ENCODE results near the gene LRRC7. TPM values are rescaled to one million over a fixed set of nuclear protein-coding genes. Genes with fewer than 3 reads are reported as not detected.

LRRC7 gene
- total RNA-seq, 1 experiment from 2014 or later = 0.28 TPM

DNA sequence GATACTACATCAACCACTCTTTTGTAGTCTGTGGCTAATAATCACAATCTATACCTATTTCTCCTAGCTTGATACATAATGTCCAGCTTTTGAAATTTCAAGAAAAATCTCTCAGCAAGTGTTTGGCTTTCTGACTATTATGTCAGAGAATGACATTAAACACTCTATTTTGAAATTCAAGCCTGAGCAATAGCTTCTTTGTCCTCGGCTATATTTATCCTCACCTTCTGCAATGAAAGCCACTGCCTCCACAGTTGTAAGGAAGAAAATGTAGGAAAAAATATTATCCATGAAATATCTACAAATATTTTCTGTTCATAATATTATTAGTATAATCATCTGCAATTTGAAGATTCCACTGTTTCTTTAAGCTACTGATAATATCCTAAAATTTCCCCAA, 22.1 kb downstream of the LRRC7 start:
- DNase-seq (ENCODE audit: low spot score) = no peak

DNA sequence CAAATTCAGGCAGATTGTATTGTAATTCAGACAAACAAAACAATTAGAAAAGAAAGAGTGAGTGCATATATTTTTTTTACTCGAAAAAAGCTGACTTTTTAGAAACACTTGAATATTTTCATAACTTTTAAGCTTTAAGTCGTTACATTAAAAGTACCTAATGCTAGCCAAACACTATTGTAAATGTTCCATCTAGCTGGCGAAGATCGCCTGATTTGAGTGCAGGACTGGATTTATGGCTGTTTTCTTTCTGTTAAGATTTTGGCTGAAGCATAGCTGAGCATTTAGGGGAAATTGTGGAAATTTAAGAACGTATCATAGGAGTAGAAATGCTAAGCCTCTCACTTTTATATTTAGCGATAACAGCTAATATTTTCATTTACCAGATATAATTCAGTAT, 24.6 kb downstream of the LRRC7 start:
- no peak for DNase-seq (ENCODE audit: low spot score)

DNA sequence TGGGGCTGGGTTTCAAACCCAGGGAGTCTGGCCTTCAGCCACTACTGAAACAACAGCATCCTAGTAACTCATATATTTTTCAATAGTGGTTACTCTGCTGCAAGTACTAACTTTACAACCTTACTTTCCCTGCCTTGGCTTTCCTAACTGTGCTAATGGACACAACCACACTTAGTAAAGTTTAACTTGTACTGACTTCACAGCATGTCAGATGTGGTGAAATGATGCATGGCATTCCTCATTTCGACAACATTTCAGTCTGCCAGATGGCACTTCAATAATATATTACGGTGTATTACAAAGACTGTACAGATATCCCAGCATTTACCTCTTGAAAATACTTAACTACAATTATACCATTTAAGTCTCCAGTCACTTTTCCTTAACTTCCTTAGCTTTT, 27.8 kb downstream of the LRRC7 start:
- no peak for DNase-seq (ENCODE audit: low spot score)

GRCh38 chr1:69611316-69611715, 43.6 kb downstream of the LRRC7 start:
- peak; percentile 2 for DNase-seq (ENCODE audit: low spot score)

- DNase-seq (ENCODE audit: low spot score) = no peak
These were observed 45.7 kb downstream of the LRRC7 start for GRCh38 chr1:69613414-69613813.

DNA sequence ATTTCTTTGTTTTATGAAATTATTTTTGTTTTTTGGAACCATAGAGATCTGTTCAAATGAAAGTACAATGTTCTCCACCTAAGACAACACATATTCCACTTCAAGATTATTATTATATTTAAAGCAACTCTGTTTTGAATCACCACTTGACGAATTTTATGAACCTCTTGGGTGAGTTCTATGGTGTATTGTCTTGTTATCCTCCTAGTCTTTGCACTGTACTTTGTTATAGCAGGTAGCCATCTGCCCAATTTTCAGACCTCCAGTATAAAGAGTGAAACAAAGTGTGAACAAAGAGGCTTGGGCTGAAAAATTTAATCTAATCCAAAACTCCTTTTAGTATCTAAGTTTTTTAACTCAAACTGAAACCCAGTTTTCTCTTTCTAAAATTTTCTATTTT, 71.0 kb downstream of the LRRC7 start:
- DNase-seq (ENCODE audit: low spot score) = no peak

- no peak for DNase-seq (ENCODE audit: low spot score)
These were observed 71.4 kb downstream of the LRRC7 start for GRCh38 chr1:69639159-69639558.

DNA sequence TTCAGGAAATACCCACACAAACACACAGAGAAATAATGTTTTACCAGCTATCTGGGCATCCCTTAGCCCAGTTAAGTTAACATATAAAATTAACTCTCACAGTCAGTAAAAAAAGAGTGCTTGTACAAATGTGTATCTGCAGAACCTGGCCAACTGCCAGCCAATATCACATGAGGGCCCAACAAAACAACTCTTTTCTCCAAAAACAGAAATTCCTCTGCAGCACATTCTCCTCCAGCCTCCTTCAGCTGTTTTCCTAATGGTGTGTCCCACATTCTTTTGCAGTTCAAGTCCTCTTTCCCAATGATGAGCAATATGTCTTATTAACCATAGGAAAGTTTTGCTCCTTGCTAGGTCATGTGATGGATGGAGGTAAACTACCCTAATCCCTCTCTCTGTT, 75.5 kb downstream of the LRRC7 start:
- DNase-seq (ENCODE audit: low spot score) = no peak

DNA sequence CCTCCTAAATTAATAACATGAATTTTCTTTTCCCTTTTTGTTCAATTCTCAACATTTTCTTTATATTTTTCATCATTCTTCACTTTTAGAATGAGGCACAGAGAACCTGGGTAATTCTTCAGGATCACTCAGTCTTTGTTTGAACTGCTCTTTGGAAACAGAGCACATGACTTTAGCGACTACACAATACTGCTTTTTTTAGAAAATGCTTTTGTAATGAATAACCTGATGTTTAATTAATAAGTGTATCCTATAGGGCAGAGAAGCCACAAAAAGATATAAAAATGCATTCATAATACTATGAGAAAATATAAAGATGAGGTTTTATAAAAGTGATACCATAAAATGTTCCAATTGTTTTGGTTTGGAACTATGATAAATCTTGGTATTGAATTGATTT, 77.8 kb downstream of the LRRC7 start:
- no peak for DNase-seq (ENCODE audit: low spot score)

DNA sequence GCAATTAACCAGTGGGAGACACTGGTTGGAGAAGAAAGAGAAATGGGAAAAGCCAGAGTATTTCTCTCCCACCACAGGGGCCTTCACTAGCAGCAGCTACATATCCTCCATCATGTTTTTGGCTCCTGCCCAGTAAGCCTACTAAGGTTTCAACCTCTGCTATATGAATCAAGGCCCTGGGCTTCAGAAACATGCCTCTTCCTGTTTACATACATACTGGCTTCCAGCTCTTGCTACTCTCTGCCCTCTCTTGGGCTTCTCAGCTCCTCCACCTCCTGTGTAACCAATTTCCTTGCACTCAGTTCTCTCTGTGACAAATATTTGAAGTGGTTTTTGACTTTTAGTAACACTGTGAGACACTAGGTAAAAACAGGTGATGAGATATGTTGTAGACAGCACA, 80.8 kb downstream of the LRRC7 start:
- no peak for DNase-seq (ENCODE audit: low spot score)

DNA sequence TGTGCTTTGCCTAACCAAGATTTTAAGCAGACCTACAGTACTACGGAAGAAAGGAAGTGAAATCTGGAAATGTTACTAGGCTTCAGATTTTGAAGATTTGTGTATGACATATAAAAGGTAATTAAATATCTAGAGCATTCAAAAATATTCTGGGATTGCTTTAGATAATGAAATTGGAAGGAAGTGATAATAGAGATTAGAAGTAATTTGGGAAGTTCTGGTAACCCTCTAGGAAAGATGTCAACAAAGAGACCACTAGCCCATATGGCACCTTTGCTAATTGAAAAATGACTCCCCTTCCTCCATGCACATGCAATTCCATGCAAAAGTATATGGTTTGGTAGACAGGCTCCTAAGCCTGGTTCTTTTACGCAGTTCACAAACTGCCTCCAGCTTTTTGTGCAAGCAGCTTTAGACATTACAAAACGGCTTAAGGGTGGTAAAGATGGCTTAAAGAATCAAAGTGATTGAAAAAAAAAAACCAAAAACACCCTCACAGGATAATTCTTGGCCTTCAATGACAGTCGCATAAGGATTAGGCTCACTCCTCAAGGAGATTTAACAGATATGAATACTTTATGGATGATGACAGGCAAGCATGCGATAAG, 81.8 kb downstream of the LRRC7 start:
- DNase-seq (ENCODE audit: low spot score) = no peak

- DNase-seq (ENCODE audit: low spot score) = no peak
These were observed 83.1 kb downstream of the LRRC7 start for GRCh38 chr1:69650779-69651178.

DNA sequence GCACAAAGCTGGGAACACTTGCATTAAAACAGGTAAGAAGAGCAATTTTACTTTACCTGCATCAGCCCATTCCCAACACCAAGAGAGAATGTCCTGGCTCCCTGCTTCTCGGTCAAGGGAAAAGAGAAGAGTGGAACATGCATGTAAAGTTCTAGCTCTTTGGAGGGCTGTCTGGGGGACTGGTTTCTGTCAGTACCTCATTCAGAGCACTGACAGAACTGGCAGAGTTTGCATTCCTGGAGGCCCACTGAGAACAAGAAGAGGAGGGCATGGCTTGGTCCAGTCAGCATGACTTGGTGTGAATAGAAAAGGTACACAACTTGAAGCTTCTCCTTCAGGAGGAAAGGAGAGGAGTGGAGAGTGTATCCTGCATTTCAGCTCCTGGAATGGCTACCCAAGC, 83.9 kb downstream of the LRRC7 start:
- no peak for DNase-seq (ENCODE audit: low spot score)

DNA sequence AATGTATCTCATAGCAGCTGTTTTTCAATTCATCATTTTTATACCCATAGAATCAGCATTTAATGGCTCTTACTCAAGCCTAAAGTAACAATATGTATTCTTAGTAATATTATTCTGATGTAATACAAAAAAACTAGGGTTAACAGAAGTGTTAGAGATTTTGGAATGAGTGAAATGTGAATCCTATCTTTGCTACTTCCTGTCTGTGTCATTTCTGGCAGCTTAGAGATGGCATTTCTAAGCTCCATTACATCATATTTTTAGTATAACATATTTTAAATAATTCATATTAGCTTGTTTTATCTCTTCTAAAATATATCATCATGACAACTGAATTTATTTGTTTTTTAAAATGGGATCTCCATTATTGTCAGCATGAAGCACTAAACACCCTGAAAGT, 90.2 kb downstream of the LRRC7 start:
- DNase-seq (ENCODE audit: low spot score) = no peak

DNA sequence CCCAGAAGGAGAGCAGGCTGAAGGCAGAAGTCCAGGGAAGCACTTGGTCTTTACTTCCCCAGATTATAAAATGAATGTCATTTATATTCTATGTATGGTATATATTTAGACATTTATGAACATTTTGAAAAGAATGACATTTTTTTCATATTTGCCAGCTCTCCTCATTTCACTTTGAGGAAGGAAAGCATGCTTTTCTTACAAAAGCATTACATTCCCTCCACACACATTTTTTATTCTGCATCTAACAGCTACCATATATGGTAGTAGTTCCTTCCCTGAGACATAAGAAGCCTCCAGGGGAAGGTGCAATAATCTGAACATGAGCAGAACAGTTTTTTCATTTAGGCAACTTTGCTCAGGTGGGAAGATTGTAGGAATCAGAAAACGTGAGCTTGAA, 94.0 kb downstream of the LRRC7 start:
- DNase-seq (ENCODE audit: low spot score) = no peak

- no peak for DNase-seq (ENCODE audit: low spot score)
These were observed 94.6 kb downstream of the LRRC7 start for GRCh38 chr1:69662321-69662720.

DNA sequence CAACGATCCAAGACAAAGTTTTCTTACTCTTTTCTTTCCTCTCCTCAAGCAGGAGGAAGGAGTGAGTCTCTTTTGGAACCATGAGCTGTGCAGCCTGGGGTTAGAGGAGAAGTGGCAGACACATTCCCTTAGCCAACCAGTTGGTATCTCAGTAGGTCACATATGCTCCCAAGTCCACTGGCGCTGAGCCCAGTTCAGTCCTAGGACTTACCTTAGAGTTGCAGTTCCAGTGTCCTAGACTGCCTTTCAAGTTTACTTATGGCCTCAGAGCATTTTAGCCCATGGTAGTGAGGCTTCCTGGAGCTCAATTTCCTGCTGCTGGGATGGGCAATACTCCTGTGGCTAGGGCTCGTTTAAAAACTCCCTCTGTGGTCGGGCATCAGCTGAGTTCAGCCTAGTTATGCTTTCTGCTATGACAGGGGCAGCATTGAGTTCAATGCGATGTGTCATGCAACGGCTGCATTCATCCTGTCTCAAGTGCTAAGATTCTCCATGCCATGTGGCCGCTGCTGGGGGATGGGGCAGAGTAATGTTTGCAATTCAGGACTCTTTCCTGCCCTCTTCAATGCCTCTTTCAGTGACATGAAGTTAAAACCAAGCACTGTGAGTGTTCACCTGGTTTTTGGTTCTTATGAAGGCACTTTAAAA, 103.8 kb downstream of the LRRC7 start:
- peak; percentile 58 for DNase-seq (ENCODE audit: low spot score)

DNA sequence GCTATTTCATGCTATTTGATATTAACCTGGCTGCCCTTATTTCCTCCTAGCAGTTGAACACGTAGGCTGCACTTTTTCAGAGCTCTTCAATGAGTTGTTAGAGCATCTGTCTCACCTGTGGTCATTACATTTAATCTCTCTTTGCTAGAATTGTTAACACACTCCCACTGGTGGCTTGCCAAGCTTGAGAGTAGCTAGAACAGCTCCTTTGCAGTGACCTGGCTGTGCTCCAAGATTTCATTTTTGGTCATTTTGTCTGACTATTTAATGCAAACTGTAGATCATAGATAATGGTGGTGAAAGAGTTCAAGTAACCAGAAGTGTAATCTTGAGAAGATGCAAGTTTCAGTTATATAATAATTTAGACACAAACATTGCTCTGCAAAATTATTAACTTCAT, 105.6 kb downstream of the LRRC7 start:
- DNase-seq (ENCODE audit: low spot score) = no peak

- no peak for DNase-seq (ENCODE audit: low spot score)
These were observed 112.2 kb downstream of the LRRC7 start for GRCh38 chr1:69679965-69680364.

- DNase-seq (ENCODE audit: low spot score) = no peak
These were observed 118.8 kb downstream of the LRRC7 start for GRCh38 chr1:69686367-69686984.

DNA sequence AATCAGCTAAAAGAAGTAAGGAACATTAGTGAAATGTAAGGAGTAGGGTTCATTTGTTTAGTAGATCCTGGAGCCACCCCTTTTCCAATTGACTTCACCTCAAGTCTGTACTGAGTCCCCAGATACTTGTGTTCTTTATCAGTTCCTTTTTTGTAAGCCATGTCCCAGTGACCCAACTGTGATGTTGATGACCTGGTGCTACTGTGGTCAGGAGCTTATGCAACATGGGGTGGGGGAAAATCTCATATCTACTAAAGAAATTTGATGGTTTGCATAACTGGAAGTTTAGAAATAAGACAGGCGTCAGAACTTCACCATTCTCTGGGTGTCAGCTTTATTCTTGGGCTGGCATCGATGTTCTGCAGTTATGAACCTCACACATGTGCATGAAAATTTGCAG, 120.5 kb downstream of the LRRC7 start:
- no peak for DNase-seq (ENCODE audit: low spot score)

GRCh38 chr1:69691179-69691578, 123.5 kb downstream of the LRRC7 start:
- DNase-seq (ENCODE audit: low spot score) = no peak

DNA sequence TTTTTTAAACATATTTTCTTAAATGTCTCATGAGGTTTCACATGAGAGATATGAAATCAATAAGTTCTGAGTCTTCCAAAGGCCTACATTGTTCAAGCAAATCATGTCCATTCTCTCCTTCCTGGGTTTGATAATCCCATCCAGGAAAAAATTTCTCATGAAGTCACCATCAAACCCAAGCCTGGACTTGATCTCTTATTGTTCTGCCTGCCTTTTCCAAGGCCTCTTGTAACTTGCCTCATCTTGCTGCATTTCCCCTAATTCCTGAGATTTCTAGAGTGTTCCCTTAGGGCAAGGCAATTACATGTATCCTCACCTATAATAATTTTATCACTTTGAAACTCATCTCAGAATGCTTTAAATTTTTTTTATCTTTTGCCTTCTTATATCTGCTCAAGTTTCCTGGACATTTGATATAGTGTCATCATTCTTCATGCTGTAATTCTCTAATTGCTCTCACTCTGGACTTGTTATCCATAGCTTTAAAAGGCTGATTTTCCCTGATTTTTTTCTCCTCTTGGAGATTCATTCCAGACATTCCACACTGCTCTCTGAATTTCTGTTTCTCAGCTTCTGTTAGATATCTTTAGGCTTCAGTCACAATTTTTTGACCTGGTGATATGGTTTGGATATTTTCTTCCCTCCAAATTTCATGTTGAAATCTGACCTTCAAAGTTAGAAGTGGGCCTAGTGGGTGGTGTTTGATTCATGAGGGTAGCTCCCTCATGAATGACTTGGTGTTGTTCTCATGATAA, 126.4 kb downstream of the LRRC7 start:
- DNase-seq (ENCODE audit: low spot score) = no peak
